Activated CD4-positive, alpha-beta T cell treated with anti-CD3 and anti-CD28 coated beads, Interleukin-2, Interleukin-4, amounts not matched to agents 100 ng/mL and 50 ng/mL, durations not matched to agents 16 hours and 8 hours (primary cell): ENCODE data around the gene AIF1L.

Source experiments
- DNase-seq: peaks from one replicate; pipeline ENCODE4 v3.0.0-alpha.2; 2020; ENCODE audit warnings: low spot score

Gene AIF1L

GRCh38 chr9:131096269-131097125, at the start of gene AIF1L:
TSS of gene AIF1L (plus strand) at chr9:131096531. CDS start at chr9:131096630, 99 bp downstream.
- DNase-seq = no peak

- DNase-seq = peak; percentile 76
Measured at GRCh38 chr9:131046581-131047202, 49.6 kb upstream of the AIF1L start.

GRCh38 chr9:131048332-131048731, 48.0 kb upstream of the AIF1L start:
- DNase-seq = no peak

GRCh38 chr9:131048820-131049219, 47.5 kb upstream of the AIF1L start:
- DNase-seq = no peak

GRCh38 chr9:131049829-131050715, 46.3 kb upstream of the AIF1L start:
- no peak for DNase-seq

- DNase-seq = no peak
Measured at GRCh38 chr9:131050831-131051230, 45.5 kb upstream of the AIF1L start.

GRCh38 chr9:131051592-131052517, 44.5 kb upstream of the AIF1L start:
- no peak for DNase-seq

- DNase-seq = no peak
Measured at GRCh38 chr9:131053896-131054295, 42.4 kb upstream of the AIF1L start.

GRCh38 chr9:131056781-131057506, 39.4 kb upstream of the AIF1L start:
- DNase-seq = no peak

GRCh38 chr9:131060900-131061630, 35.3 kb upstream of the AIF1L start:
- no peak for DNase-seq

- no peak for DNase-seq
Measured at GRCh38 chr9:131062969-131063368, 33.4 kb upstream of the AIF1L start.

GRCh38 chr9:131065599-131065998, 30.7 kb upstream of the AIF1L start:
- DNase-seq = no peak

GRCh38 chr9:131067625-131068024, 28.7 kb upstream of the AIF1L start:
- no peak for DNase-seq

- no peak for DNase-seq
Measured at GRCh38 chr9:131068076-131068816, 28.1 kb upstream of the AIF1L start.

GRCh38 chr9:131069699-131070098, 26.6 kb upstream of the AIF1L start:
- no peak for DNase-seq

GRCh38 chr9:131072107-131072870, 24.0 kb upstream of the AIF1L start:
- no peak for DNase-seq

- no peak for DNase-seq
Measured at GRCh38 chr9:131072871-131073237, 23.5 kb upstream of the AIF1L start.

- no peak for DNase-seq
Measured at GRCh38 chr9:131076347-131077195, 19.8 kb upstream of the AIF1L start.
